Ascending aorta (tissue), 2 donors: Measurements from ENCODE around the gene MEMO1. TPM values are rescaled to one million over a fixed set of nuclear protein-coding genes. Genes with fewer than 3 reads are reported as not detected.

Experiments used
- DNase-seq, 2 donors: peaks; one replicate each; pipeline ENCODE4 v3.0.0-alpha.2; 2019; ENCODE audit warnings: low spot score in 2 of 2
- H3K27ac ChIP-seq, 2 donors: fragments of 200-600 bp; sonication (generic); one replicate each; pipeline ENCODE4 v1.5.1; 2016 to 2017; ENCODE audit warnings: mild to moderate bottlenecking in 1 of 2
- H3K27me3 ChIP-seq: fragments of 200-600 bp; sonication (generic); one replicate; pipeline ENCODE4 v1.5.1; 2017
- H3K36me3 ChIP-seq, 2 donors: fragments of 200-600 bp; sonication (generic); one replicate each; pipeline ENCODE4 v1.5.1; 2016
- H3K4me1 ChIP-seq, 2 donors: fragments of 200-600 bp; sonication (generic); one replicate each; pipeline ENCODE4 v1.5.1; 2016 to 2017; ENCODE audit warnings: mild to moderate bottlenecking in 1 of 2
- H3K4me3 ChIP-seq, 2 donors: fragments of 200-600 bp; sonication (generic); one replicate each; pipeline ENCODE4 v1.5.1; 2016 to 2017; ENCODE audit warnings: mild to moderate bottlenecking in 1 of 2
- H3K9me3 ChIP-seq, 2 donors: fragments of 200-600 bp; sonication (generic); one replicate each; pipeline ENCODE4 v1.5.1; 2016
- intact Hi-C: fragments of 100-400 bp; cut with DNase I; formaldehyde crosslinking; loops from one replicate; pipeline ENCODE4 v1.15.1; 2023
- total RNA-seq: library from RNA; depleted of rRNA; stranded (reverse); fragments of >200 nt; gene quantifications from one replicate; pipeline ENCODE4 v1.1.0, GENCODE V29; 2016
- TF ChIP-seq, protein P1 (sequence below), 3 experiments: fragments of 200-600 bp in 2 of 3; fragments of 450-650 bp in 1 of 3; sonication (generic) in 2 of 3; IDR thresholded peaks; one replicate each; pipeline ENCODE4 v1.5.1; 2016 to 2019; ENCODE audit warnings: antibody characterized with exemption in 3 of 3, mild to moderate bottlenecking in 1 of 3, moderate library complexity in 1 of 3

Gene MEMO1
- total RNA-seq, 1 donor from 2014 or later, result 4.6 TPM

DNA sequence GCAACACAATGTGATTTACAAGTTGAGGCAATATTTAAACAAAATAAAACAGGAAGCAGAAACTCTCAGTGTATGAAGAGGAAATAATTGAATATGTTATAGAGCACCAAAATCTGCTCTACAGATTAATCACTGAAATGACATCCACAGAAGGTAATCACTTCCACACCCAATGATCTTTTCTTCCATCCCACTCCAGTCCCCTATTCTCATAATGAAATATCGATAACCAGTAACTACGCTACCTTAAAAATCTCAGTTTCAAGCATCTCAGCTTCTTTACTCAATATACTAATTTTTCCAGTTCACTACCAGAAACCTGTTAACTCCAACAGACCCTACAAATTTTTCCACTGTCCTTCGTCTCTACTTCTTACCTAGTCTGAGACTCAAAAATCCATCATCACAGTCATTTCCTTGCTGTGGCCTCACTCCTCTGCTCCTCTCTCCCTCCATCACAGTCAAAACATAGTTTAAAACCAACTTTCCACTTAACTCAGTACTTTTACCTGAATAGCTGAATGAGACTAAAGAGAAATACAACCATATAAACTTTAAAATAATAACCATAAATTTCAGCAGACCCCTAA is 67.1 kb downstream of the MEMO1 start:
- Histone ChIP-seq H3K27ac (no peak overlapping the region), H3K36me3 (peaks cover 9 to 11% of the 10 kb centered on the region in 2 donors), H3K4me1 (no peaks in the 10 kb centered on the region), H3K9me3 (no peaks in the 10 kb centered on the region), H3K27me3 (no peaks in the 10 kb centered on the region), H3K4me3 (no peak overlapping the region)
- TF ChIP-seq, protein P1, sequence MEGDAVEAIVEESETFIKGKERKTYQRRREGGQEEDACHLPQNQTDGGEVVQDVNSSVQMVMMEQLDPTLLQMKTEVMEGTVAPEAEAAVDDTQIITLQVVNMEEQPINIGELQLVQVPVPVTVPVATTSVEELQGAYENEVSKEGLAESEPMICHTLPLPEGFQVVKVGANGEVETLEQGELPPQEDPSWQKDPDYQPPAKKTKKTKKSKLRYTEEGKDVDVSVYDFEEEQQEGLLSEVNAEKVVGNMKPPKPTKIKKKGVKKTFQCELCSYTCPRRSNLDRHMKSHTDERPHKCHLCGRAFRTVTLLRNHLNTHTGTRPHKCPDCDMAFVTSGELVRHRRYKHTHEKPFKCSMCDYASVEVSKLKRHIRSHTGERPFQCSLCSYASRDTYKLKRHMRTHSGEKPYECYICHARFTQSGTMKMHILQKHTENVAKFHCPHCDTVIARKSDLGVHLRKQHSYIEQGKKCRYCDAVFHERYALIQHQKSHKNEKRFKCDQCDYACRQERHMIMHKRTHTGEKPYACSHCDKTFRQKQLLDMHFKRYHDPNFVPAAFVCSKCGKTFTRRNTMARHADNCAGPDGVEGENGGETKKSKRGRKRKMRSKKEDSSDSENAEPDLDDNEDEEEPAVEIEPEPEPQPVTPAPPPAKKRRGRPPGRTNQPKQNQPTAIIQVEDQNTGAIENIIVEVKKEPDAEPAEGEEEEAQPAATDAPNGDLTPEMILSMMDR (IDR thresholded peaks at IDR 0.05), result no peak
- DNase-seq, result no peak
- intact Hi-C loops, result no loop called here

GRCh38 chr2:31940920-31941319 is 69.9 kb downstream of the MEMO1 start:
- TF ChIP-seq, protein P1 (IDR thresholded peaks at IDR 0.05), result no peak

DNA sequence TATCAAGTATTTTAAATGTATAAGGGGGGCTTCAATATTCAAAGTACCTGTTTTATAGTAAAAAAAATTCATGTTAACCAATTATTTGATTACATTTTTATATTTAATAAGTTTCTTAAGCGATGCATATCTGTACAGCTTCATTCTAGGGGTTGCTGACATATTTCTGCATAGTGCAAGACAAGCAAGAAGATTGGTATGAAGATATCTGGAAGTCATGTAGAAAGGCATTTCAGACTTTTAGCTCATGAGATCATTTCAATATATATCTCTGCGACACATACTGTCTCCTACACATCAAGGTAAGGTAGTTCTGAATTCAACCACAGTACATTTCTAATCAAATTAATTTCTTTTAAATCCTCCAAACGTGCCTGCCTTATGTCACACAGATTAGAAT is 73.1 kb downstream of the MEMO1 start:
- Histone ChIP-seq H3K27ac (no peak overlapping the region), H3K27me3 (no peaks in the 10 kb centered on the region), H3K4me3 (no peak overlapping the region), H3K4me1 (no peaks in the 10 kb centered on the region), H3K9me3 (no peaks in the 10 kb centered on the region), H3K36me3 (peaks cover 2 to 5% of the 10 kb centered on the region in 2 donors)
- intact Hi-C loops, result no loop called here
- TF ChIP-seq, protein P1 (IDR thresholded peaks at IDR 0.05), result no peak
- no peak for DNase-seq

More at GRCh38 chr2:31940920-31941319, 69.9 kb downstream of the MEMO1 start:
- intact Hi-C loops, result no loop called here
- DNase-seq, result no peak
- H3K27me3 ChIP-seq, result no peaks in the 10 kb centered on the region
- H3K4me1 ChIP-seq, result no peaks in the 10 kb centered on the region
- no peak overlapping the region for H3K27ac ChIP-seq
- no peaks in the 10 kb centered on the region for H3K9me3 ChIP-seq
- peaks cover 9 to 11% of the 10 kb centered on the region in 2 donors for H3K36me3 ChIP-seq
- no peak overlapping the region for H3K4me3 ChIP-seq

- Histone ChIP-seq H3K4me3 (no peak overlapping the region), H3K27ac (no peak overlapping the region), H3K27me3 (no peaks in the 10 kb centered on the region), H3K4me1 (no peaks in the 10 kb centered on the region), H3K9me3 (no peaks in the 10 kb centered on the region), H3K36me3 (no peaks in the 10 kb centered on the region)
- no peak for DNase-seq
- intact Hi-C loops, result no loop called here
- TF ChIP-seq, protein P1 (IDR thresholded peaks at IDR 0.05), result no peak
Measured at GRCh38 chr2:31935370-31935769, 75.4 kb downstream of the MEMO1 start.

GRCh38 chr2:31933066-31933465 is 77.7 kb downstream of the MEMO1 start:
- TF ChIP-seq, protein P1 (IDR thresholded peaks at IDR 0.05), result no peak

DNA sequence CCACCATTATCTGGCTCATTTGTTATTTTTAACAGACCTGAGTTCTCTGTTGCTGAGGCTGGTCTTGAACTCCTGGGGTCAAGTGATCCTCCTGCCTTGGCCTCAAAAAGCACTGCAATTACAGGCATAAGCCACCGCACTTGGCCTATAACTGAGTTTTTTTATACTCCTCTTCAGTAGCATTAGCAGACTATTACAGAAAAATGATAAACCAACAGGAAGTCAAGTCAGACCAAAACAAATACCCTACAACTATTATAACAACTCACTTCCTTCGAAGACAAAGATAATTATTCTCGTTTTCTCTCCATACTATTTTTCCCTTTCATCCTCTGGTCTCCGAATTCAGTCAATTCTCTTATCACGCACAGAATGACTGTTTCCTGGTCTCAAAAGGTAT is 78.2 kb downstream of the MEMO1 start:
- DNase-seq, result no peak
- Histone ChIP-seq H3K4me1 (no peaks in the 10 kb centered on the region), H3K4me3 (no peak overlapping the region), H3K36me3 (no peaks in the 10 kb centered on the region), H3K9me3 (no peaks in the 10 kb centered on the region), H3K27me3 (no peaks in the 10 kb centered on the region), H3K27ac (no peak overlapping the region)
- intact Hi-C loops, result no loop called here
- TF ChIP-seq, protein P1 (IDR thresholded peaks at IDR 0.05), result no peak

More at GRCh38 chr2:31933066-31933465, 77.7 kb downstream of the MEMO1 start:
- Histone ChIP-seq H3K27me3 (no peaks in the 10 kb centered on the region), H3K9me3 (no peaks in the 10 kb centered on the region), H3K4me3 (no peak overlapping the region), H3K27ac (no peak overlapping the region), H3K36me3 (no peaks in the 10 kb centered on the region), H3K4me1 (no peaks in the 10 kb centered on the region)
- no peak for DNase-seq
- intact Hi-C loops, result no loop called here
